CD4-positive, alpha-beta T cell treated with Interleukin-12 subunit alpha and Interleukin-12 subunit beta, for 1 hour (primary cell): ENCODE measurements around the gene ZNF592.
"Not testable (repeated sequence)": the region's sequence is repeated elsewhere in the genome, so short reads cannot be mapped to it uniquely, and the experiment has no call there.

Source experiments
- DNase-seq: peaks from one replicate; pipeline ENCODE4 v3.0.0-alpha.2; 2020

The ZNF592 gene

GRCh38 chr15:84747416-84748273 is 747 bp upstream of the ZNF592 start:
- DNase-seq = peak; percentile 78

- DNase-seq = peak; percentile 59
Measured at GRCh38 chr15:84749111-84749991, 959 bp downstream of the ZNF592 start.

- no peak for DNase-seq
Measured at GRCh38 chr15:84750583-84751092, 2.2 kb downstream of the ZNF592 start.

GRCh38 chr15:84751721-84752120 is 3.3 kb downstream of the ZNF592 start:
- DNase-seq = not testable (repeated sequence)

- no peak for DNase-seq
Measured at GRCh38 chr15:84752195-84752594, 3.8 kb downstream of the ZNF592 start.

- DNase-seq = no peak
Measured at GRCh38 chr15:84752700-84753099, 4.3 kb downstream of the ZNF592 start.

- DNase-seq = not testable (repeated sequence)
Measured at GRCh38 chr15:84754889-84755288, 6.5 kb downstream of the ZNF592 start.

- no peak for DNase-seq
Measured at GRCh38 chr15:84755736-84756527, 7.5 kb downstream of the ZNF592 start.

- no peak for DNase-seq
Measured at GRCh38 chr15:84759018-84759417, 10.6 kb downstream of the ZNF592 start.

- no peak for DNase-seq
Measured at GRCh38 chr15:84760219-84760618, 11.8 kb downstream of the ZNF592 start.

GRCh38 chr15:84761607-84762131 is 13.3 kb downstream of the ZNF592 start:
- DNase-seq = no peak

GRCh38 chr15:84762840-84763572 is 14.6 kb downstream of the ZNF592 start:
- DNase-seq = no peak

- DNase-seq = no peak
Measured at GRCh38 chr15:84764585-84764984, 16.2 kb downstream of the ZNF592 start.

- no peak for DNase-seq
Measured at GRCh38 chr15:84764989-84765388, 16.6 kb downstream of the ZNF592 start.

- no peak for DNase-seq
Measured at GRCh38 chr15:84765675-84766074, 17.3 kb downstream of the ZNF592 start.

- no peak for DNase-seq
Measured at GRCh38 chr15:84766461-84767035, 18.2 kb downstream of the ZNF592 start.

GRCh38 chr15:84772031-84772430 is 23.6 kb downstream of the ZNF592 start:
- no peak for DNase-seq

GRCh38 chr15:84772467-84772866 is 24.1 kb downstream of the ZNF592 start:
- DNase-seq = no peak

- no peak for DNase-seq
Measured at GRCh38 chr15:84773716-84774115, 25.3 kb downstream of the ZNF592 start.

- DNase-seq = no peak
Measured at GRCh38 chr15:84775867-84776449, 27.6 kb downstream of the ZNF592 start.

GRCh38 chr15:84778194-84778593 is 29.8 kb downstream of the ZNF592 start:
- no peak for DNase-seq
